ENCODE data around the gene ALK.

Gene ALK

GRCh38 chr2:29525921-29526320 lies 395.5 kb downstream of the ALK start:
- DNase-seq: no peak

DNA sequence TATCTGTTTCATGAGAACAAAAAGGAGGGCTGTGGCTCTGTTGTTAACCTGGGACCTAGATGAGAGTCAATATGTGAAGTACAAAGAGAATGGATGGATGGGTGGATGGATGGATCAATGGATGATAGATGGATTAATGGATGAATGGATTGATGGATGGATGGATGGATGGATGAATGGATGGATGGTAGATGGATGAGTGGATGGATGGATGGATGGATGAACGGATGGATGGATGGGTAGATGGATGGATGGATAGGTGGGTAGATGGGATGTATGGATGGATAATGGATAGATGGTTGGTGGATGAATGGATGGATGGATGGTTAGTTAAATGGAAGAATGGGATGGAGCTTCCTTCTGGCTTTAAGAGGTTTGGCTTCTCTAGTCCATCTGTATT lies 396.7 kb downstream of the ALK start:
- DNase-seq: no peak

GRCh38 chr2:29522951-29523669 lies 398.3 kb downstream of the ALK start:
- no peak for DNase-seq

DNA sequence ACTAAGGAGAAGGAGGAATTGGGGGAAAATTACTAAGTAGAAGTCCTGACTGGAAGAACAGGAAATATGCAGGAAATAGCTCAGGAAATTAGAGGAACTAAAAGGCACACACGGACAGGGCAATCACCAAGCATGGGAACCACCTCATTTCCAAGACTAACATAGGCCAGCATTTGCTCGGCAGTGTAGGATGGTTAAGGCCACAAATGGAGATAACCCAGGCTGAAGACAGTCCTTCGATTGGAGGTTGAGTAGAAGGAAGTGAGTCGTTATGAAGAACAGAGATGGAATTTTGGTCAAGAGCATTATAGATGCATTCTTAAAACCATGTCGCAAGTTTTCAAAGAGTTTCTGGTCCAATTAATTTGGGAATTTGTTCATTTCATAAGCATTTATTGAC lies 401.4 kb downstream of the ALK start:
- no peak for DNase-seq

GRCh38 chr2:29519338-29519925 lies 402.0 kb downstream of the ALK start:
- DNase-seq: no peak

DNA sequence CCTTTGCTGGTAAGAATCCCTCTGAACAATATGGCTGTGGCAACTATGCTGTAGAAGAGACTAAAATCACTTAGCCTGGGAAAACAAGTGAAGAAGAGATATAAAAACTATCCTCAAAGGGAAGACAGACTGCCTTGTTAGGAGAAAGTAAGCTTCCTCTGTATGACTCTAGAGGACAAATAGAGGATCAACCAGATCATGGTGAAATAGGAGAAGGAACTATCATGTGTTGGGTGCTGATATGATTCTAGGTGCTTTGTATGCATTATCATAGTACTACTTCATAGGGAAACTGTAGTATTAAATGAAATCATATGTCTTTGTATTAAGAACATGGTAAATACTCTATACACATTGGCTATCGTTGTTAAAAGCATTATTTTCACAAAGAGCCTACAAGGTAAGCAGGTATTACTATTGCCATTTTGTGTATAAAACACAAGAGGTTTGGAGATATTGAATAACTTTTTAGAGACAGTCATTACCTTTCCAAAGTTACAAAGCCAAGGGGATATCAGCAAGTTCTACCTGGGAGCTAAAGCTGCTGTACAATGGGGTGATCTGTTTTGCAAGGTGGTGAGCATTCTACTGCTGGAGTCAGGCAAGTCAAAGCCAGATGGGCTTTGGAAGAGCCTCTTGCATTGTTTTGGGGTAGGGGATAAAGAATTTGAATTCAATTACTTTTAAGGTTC lies 402.6 kb downstream of the ALK start:
- DNase-seq: no peak

- DNase-seq: no peak
Observed at GRCh38 chr2:29518010-29518409, 403.4 kb downstream of the ALK start.

DNA sequence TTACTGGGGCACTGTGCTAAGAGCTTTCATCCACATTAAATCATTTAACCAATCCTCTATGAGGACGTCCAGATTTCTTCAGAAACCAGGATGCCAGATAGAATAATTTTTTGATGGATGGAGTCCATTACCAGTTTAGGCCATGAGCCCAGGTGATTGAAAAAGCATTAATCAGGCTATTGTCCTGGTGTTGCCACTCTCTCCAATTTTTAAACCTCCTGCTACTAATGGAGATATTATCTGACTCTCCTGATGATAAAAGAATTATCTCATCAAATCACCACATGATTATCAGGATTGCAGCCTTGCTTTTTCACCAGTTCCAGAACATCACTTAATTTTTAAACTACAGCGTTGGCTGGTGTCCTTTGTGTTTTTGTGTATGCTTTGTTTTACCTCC lies 404.0 kb downstream of the ALK start:
- DNase-seq: no peak

DNA sequence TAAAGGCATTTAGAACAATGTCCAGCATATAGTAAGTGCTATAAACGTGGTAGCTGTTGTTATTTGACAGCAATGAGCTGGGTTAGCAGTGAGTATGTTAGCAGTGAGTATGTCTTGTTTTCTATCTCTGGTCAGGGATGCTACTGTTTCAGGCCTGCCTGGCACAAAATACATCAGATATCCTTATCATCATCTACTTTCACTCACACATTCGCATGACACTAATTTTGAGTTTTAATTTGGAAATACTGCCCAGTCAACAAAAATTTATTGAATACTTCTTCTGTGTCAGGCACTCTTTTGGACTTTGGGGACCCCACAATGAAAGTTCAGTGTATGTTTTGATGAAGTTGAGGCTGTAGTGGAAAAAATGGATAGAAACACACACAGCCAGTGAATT lies 404.6 kb downstream of the ALK start:
- DNase-seq: no peak

- no peak for DNase-seq
Observed at GRCh38 chr2:29509878-29510277, 411.5 kb downstream of the ALK start.

DNA sequence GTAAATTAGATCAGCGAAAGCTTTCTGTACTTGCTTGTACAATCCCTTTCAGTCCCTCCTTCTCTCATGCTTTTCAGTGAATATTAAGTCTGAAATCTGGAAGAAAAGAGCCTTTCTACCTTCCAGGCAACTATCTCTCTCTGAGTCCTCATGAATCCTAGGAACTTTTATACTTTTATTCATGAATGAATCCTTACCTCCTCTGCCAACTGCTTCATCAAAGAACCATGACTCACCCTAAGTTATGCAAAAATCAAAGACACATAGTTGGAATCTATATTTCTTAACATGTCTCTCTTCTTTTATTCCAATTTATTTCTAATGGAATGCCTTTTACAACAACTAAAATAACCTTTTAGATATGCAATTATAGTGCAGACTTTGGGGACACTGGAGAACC lies 412.0 kb downstream of the ALK start:
- no peak for DNase-seq

DNA sequence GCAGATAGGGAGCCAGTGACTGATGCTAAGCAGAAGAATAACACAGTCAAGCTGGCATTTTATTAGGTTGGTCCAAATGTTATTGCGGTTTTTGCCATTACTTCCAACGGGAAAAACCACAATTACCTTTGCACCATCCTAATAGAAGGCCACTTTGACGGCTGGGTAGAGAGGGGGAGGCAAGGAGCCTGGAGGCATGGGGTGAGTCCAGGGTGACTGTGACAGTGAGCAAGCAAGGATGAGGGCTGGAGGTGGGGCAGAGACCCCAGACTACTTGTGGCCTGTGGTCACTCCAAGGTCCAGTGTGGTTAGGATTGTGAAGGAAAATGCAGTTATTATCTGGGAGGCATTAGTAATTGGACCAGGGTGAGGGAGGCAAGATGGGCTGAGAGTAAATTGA lies 416.6 kb downstream of the ALK start:
- no peak for DNase-seq

GRCh38 chr2:29502460-29502911 lies 418.9 kb downstream of the ALK start:
- no peak for DNase-seq

DNA sequence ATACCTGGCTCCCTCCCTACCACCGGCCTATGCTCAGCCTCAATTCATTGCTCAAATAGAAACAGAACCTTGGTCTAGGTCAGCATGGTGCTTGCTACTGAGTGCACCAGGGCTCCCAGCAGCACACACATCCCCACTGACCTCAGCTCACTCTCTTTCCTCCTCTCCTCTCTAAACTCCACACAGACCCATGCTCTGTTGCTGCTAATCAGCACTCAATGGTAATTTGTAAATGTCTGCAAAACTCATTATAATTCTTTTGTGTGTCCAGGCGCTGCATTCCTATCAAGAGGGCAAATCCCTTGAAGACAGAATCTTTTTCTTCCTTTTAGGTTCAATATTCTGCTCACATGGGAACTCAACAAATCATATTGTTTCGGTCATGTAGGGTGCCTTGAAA lies 424.0 kb downstream of the ALK start:
- no peak for DNase-seq

DNA sequence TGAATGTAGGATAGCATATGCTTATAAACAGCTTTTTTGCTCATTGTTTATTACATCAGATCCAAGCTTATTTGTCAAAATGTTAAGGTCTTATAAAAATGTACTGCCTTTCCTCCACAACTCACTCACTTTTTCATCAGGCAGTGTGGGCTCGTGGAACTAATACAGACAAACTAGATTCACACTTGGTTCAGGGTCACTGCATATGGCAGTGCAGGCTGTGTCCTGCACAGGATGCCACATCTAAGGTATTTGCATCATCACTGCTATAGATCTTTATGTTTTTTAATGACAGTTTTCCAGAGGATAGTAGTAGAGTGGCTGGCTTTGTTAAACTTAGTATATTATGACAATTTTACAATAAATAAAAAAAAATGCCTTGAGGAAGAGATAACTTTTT lies 425.2 kb downstream of the ALK start:
- DNase-seq: no peak

- no peak for DNase-seq
Observed at GRCh38 chr2:29495536-29496060, 425.8 kb downstream of the ALK start.

- no peak for DNase-seq
Observed at GRCh38 chr2:29495068-29495467, 426.3 kb downstream of the ALK start.

DNA sequence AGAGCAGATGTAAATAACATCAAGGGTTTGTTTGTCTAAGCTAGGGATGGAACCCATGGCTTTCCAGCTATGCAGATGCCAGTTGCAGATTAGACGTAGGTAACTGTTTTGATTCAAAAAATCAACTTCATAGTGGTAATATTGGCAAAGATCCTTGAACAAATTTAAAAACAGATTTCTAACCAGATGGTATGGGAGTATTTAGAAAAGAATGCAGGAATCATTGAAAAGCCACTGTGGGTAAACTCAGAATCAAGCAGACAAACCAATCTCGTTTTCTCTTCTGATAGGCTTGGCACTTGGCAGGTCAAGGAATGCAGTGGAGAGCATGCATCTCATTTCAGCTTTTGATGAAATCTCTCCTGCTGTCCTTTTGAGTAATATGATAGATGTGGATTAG lies 428.7 kb downstream of the ALK start:
- no peak for DNase-seq

GRCh38 chr2:29490045-29490444 lies 431.3 kb downstream of the ALK start:
- DNase-seq: no peak

DNA sequence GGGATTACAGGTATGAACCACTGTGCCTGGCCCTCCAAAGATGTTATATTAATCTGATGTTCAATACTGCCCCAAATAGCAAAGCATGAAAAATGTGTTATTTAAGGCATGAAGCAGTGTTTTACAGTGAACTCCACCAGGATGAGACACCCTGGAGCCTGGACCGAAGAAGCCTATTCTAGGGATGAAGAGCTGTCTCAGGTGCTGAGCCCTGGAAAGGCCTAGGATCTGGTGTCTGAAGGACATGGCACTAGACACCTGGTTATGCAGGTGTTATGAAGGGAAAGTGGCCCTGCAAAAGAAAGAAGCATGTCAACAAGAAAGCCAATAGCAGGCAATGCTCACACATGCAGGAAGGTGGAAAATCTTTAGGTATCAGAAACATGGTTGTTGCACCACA lies 431.8 kb downstream of the ALK start:
- no peak for DNase-seq

- DNase-seq: no peak
Observed at GRCh38 chr2:29487967-29488555, 433.3 kb downstream of the ALK start.

DNA sequence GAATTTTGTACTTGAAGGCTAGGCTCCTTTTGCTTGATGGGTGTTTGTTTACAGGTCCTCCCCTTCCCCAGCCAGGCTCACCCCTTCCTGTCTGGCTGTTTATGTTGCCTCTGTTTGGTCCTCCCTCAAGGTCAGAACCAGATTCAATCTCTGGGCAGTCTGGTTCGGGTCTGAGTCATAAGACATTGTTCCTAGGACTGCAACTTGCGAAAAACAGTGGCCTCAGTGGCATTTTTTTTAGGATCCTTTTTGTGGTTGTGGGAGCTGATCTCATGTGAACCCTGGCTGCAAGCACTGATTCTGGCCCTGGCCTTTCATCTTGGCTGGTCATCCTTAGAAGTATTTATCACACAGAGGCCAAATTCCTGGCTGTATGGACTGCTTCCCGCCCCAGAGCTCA lies 435.8 kb downstream of the ALK start:
- no peak for DNase-seq

DNA sequence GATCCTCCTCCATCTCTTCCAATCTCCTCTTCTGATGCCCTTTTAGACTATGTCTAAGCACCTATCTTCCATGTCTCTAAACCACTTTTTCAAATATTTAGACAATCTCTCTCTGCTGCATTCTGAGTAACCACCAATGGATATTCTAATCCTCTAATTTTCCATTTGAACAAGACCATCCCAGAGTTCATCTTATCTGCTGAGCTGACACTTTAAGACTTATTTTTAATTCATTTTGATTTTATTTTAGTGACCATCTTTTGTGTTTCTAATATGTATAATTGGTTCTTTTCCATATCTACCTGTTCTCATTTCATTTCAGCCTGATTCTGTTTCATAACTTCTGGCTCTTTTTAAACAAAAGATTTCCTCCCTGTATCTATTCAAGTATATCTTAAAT lies 436.3 kb downstream of the ALK start:
- no peak for DNase-seq

- no peak for DNase-seq
Observed at GRCh38 chr2:29482867-29483266, 438.5 kb downstream of the ALK start.

All from GOT3 (cell line).